ENCODE data around the gene PPP1R36. TPM values are rescaled to one million over a fixed set of nuclear protein-coding genes. Genes with fewer than 3 reads are reported as not detected.

PPP1R36 gene
- total RNA-seq, 1 donor from 2014 or later: 1.1 TPM

- peaks cover 5% of the 10 kb centered on the region for H3K36me3 Mint-ChIP-seq (ENCODE audit: low read depth)
- DNase-seq (ENCODE audit: low spot score): no peak
- no peak for TF ChIP-seq CTCF (IDR thresholded peaks at IDR 0.05)
Observed at GRCh38 chr14:64522591-64523355, 27.0 kb upstream of the PPP1R36 start.

GRCh38 chr14:64525354-64525753 is 24.4 kb upstream of the PPP1R36 start:
- Mint-ChIP-seq H3K27ac (ENCODE audit: unreplicated experiment) (no peak overlapping the region), H3K4me1 (ENCODE audit: low read depth) (peaks cover 9% of the 10 kb centered on the region), H3K27me3 (ENCODE audit: low read depth) (no peaks in the 10 kb centered on the region), H3K4me3 (ENCODE audit: unreplicated experiment) (no peak overlapping the region), H3K9me3 (ENCODE audit: low read depth) (no peaks in the 10 kb centered on the region), H3K36me3 (ENCODE audit: low read depth) (peaks cover 10% of the 10 kb centered on the region)
- no peak for DNase-seq (ENCODE audit: low spot score)
- TF ChIP-seq CTCF (IDR thresholded peaks at IDR 0.05): no peak

More at GRCh38 chr14:64522591-64523355, 27.0 kb upstream of the PPP1R36 start:
- no peak overlapping the region for H3K27ac Mint-ChIP-seq (ENCODE audit: unreplicated experiment)
- H3K4me3 Mint-ChIP-seq (ENCODE audit: unreplicated experiment): no peak overlapping the region
- H3K9me3 Mint-ChIP-seq (ENCODE audit: low read depth): no peaks in the 10 kb centered on the region
- H3K4me1 Mint-ChIP-seq (ENCODE audit: low read depth): peaks cover 13% of the 10 kb centered on the region
- H3K27me3 Mint-ChIP-seq (ENCODE audit: low read depth): no peaks in the 10 kb centered on the region

GRCh38 chr14:64531567-64531966 is 18.2 kb upstream of the PPP1R36 start:
- DNase-seq (ENCODE audit: low spot score): no peak
- peaks cover 18% of the 10 kb centered on the region for H3K4me1 Mint-ChIP-seq (ENCODE audit: low read depth)
- no peaks in the 10 kb centered on the region for H3K9me3 Mint-ChIP-seq (ENCODE audit: low read depth)
- peaks cover 8% of the 10 kb centered on the region for H3K36me3 Mint-ChIP-seq (ENCODE audit: low read depth)
- TF ChIP-seq CTCF (IDR thresholded peaks at IDR 0.05): no peak
- H3K4me3 Mint-ChIP-seq (ENCODE audit: unreplicated experiment): no peak overlapping the region
- H3K27me3 Mint-ChIP-seq (ENCODE audit: low read depth): no peaks in the 10 kb centered on the region
- no peak overlapping the region for H3K27ac Mint-ChIP-seq (ENCODE audit: unreplicated experiment)

GRCh38 chr14:64536488-64537245 is 13.1 kb upstream of the PPP1R36 start:
- H3K4me3 Mint-ChIP-seq (ENCODE audit: unreplicated experiment): no peak overlapping the region
- peaks cover 2% of the 10 kb centered on the region for H3K9me3 Mint-ChIP-seq (ENCODE audit: low read depth)
- no peaks in the 10 kb centered on the region for H3K36me3 Mint-ChIP-seq (ENCODE audit: low read depth)
- DNase-seq (ENCODE audit: low spot score): no peak
- peak overlapping the region; percentile 23 for H3K27ac Mint-ChIP-seq (ENCODE audit: unreplicated experiment)
- peaks cover 23% of the 10 kb centered on the region for H3K4me1 Mint-ChIP-seq (ENCODE audit: low read depth)
- no peaks in the 10 kb centered on the region for H3K27me3 Mint-ChIP-seq (ENCODE audit: low read depth)
- no peak for TF ChIP-seq CTCF (IDR thresholded peaks at IDR 0.05)
